ENCODE data around the gene SYDE1.

The SYDE1 gene

DNA sequence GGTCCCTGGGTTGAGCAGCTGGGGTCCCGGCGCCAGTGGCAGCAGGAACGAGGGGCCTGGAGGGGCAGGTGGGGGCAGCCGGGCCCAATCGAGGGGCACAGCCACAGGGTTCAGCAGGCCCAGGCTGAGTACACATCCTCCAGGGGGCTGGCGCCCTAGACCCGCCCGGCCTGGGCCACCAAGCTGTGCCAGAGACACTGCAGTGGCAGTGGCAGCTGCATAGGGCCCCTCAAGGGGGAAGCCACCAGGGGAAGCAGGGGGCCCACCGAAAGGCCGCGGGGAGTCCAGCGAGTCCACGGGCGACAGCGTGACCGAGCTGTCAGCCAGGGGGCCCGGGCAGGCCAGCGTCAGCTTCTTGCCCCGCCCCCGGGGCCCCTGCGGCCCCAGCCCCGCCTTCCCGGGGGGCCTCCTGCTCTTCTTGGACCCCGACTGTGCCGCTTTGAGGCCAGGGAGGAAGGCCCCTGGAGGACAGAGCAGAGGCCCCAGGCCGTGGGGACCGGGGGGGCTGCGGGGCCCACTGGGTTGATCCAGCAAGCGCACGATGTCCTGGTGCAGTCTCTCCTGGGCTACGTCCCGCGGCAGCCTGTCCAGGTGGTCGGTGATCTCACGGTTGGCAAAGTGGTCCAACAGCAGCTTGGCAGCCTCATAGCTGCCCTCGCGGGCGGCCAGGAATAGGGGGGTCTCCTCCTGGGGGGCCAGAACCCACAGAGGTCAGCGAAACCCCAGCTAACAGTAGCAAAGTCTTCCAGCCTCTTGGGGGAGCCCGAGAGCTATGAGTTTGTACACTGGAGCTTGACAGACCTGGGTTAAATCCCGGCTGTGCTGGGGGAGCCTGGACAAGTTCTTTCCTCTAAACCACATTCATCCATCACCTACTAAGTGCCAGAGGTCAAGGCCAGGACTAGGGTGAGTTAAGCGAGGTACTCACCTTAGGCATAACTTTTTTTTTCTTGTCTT lies 54.1 kb downstream of the SYDE1 start:
- DNase-seq (ENCODE audit: extremely low spot score, insufficient read length, low read depth) (peak; percentile 35), FAIRE-seq (no peak)
